H9 (cell line): ENCODE results near the gene KCNG2. TPM values are rescaled to one million over a fixed set of nuclear protein-coding genes. Genes with fewer than 3 reads are reported as not detected.
A peak's percentile ranks its signal among the peaks of the same experiment; 100 is the strongest.

ENCODE experiments used
- DNase-seq: peaks from one replicate; pipeline ENCODE4 v3.0.0-alpha.2; 2017
- H2AFZ ChIP-seq: one replicate; pipeline ENCODE4 v1.6.1; 2013; ENCODE audit warnings: mild to moderate bottlenecking, low read length, control low read depth, moderate library complexity
- H2AK5ac ChIP-seq: 2 replicates; pipeline ENCODE4 v1.6.1; 2013; ENCODE audit warnings: low read length, control low read depth, mixed read lengths; ENCODE audit not compliant: insufficient read length
- H2BK120ac ChIP-seq: one replicate; pipeline ENCODE4 v1.6.1; 2013; ENCODE audit warnings: low read depth, mild to moderate bottlenecking, low read length, control low read depth, inconsistent platforms; ENCODE audit not compliant: poor library complexity, severe bottlenecking
- H2BK12ac ChIP-seq: 2 replicates; pipeline ENCODE4 v1.6.1; 2013; ENCODE audit warnings: low read length, control low read depth, mixed read lengths, low read depth; ENCODE audit not compliant: insufficient read length
- H2BK15ac ChIP-seq: 2 replicates; pipeline ENCODE4 v1.6.1; 2013; ENCODE audit warnings: low read depth, low read length, control low read depth
- H2BK20ac ChIP-seq: one replicate; pipeline ENCODE4 v1.6.1; 2013; ENCODE audit warnings: low read depth, mild to moderate bottlenecking, low read length, control low read depth, inconsistent platforms; ENCODE audit not compliant: poor library complexity, severe bottlenecking
- H2BK5ac ChIP-seq: 2 replicates; pipeline ENCODE4 v1.6.1; 2013; ENCODE audit warnings: low read length, control low read depth, mixed read lengths; ENCODE audit not compliant: insufficient read length
- H3K14ac ChIP-seq: 2 replicates; pipeline ENCODE4 v1.6.1; 2013; ENCODE audit warnings: low read length, control low read depth; ENCODE audit not compliant: insufficient read depth
- H3K18ac ChIP-seq: 2 replicates; pipeline ENCODE4 v1.6.1; 2013; ENCODE audit warnings: low read depth, mild to moderate bottlenecking, mixed read lengths, low read length, control low read depth; ENCODE audit not compliant: insufficient read length
- H3K23ac ChIP-seq: 2 replicates; pipeline ENCODE4 v1.6.1; 2013; ENCODE audit warnings: low read length, control low read depth, mixed read lengths, low read depth; ENCODE audit not compliant: insufficient read length
- H3K23me2 ChIP-seq: 2 replicates; pipeline ENCODE4 v1.6.1; 2013; ENCODE audit warnings: low read depth, mild to moderate bottlenecking, mixed read lengths, low read length, control low read depth; ENCODE audit not compliant: insufficient read length, poor library complexity, severe bottlenecking
- H3K27ac ChIP-seq: 2 replicates; pipeline ENCODE4 v1.5.1; 2013; ENCODE audit warnings: low read length, control low read depth, mixed read lengths, low read depth; ENCODE audit not compliant: insufficient read length
- H3K27me3 ChIP-seq: 2 replicates; pipeline ENCODE4 v1.6.1; 2013; ENCODE audit warnings: low read length, control low read depth, inconsistent platforms; ENCODE audit not compliant: insufficient read depth
- H3K4ac ChIP-seq: 2 replicates; pipeline ENCODE4 v1.6.1; 2013; ENCODE audit warnings: low read depth, mild to moderate bottlenecking, control low read depth, inconsistent platforms, low read length, moderate library complexity
- H3K4me1 ChIP-seq: 2 replicates; pipeline ENCODE4 v1.6.1; 2013; ENCODE audit warnings: low read length, control low read depth, inconsistent platforms; ENCODE audit not compliant: insufficient read depth
- H3K4me2 ChIP-seq: 2 replicates; pipeline ENCODE4 v1.6.1; 2013; ENCODE audit warnings: low read length, control low read depth, mixed read lengths; ENCODE audit not compliant: insufficient read length, insufficient read depth
- H3K56ac ChIP-seq: 2 replicates; pipeline ENCODE4 v1.6.1; 2013; ENCODE audit warnings: low read depth, mild to moderate bottlenecking, mixed read lengths, low read length, control low read depth; ENCODE audit not compliant: insufficient read length
- H3K79me1 ChIP-seq: 2 replicates; pipeline ENCODE4 v1.6.1; 2013; ENCODE audit warnings: low read depth, mild to moderate bottlenecking, moderate library complexity, low read length, control low read depth, inconsistent platforms; ENCODE audit not compliant: insufficient read depth, poor library complexity, severe bottlenecking
- H3K79me2 ChIP-seq: 2 replicates; pipeline ENCODE4 v1.6.1; 2013; ENCODE audit warnings: low read length, control low read depth, inconsistent platforms; ENCODE audit not compliant: insufficient read depth
- H3K9ac ChIP-seq: 2 replicates; pipeline ENCODE4 v1.6.1; 2013; ENCODE audit warnings: low read length, control low read depth, mixed read lengths; ENCODE audit not compliant: insufficient read length; ENCODE audit errors: extremely low read depth
- H3K9me3 ChIP-seq: one replicate; pipeline ENCODE4 v1.6.1; 2013; ENCODE audit warnings: low read depth, low read length, inconsistent platforms; ENCODE audit not compliant: control insufficient read depth
- H3T11ph ChIP-seq: one replicate; pipeline ENCODE4 v1.6.1; 2013; ENCODE audit warnings: mild to moderate bottlenecking, low read length, control low read depth, inconsistent platforms
- H4K20me1 ChIP-seq: one replicate; pipeline ENCODE4 v1.6.1; 2013; ENCODE audit not compliant: control insufficient read depth, insufficient read length, insufficient read depth
- H4K5ac ChIP-seq: 2 replicates; pipeline ENCODE4 v1.6.1; 2013; ENCODE audit warnings: low read depth, mild to moderate bottlenecking, mixed read lengths, low read length, control low read depth; ENCODE audit not compliant: insufficient read length
- H4K8ac ChIP-seq: replicated peaks from 2 replicates; pipeline ENCODE4 v1.6.1; 2013; ENCODE audit warnings: low read length, control low read depth, mixed read lengths, low read depth; ENCODE audit not compliant: insufficient read length
- H4K91ac ChIP-seq: 2 replicates; pipeline ENCODE4 v1.6.1; 2013; ENCODE audit warnings: low read depth, mild to moderate bottlenecking, moderate library complexity, mixed read lengths, low read length, control low read depth; ENCODE audit not compliant: insufficient read length
- H3K27ac Mint-ChIP-seq, 3 experiments: 2 replicates in 2 of 3; 3 replicates in 1 of 3; pipeline ENCODE4 v1.8.0; 2020 to 2021; ENCODE audit warnings: mixed read lengths in 3 of 3, mild to moderate bottlenecking in 1 of 3, moderate library complexity in 1 of 3
- H3K27me3 Mint-ChIP-seq: 2 replicates; pipeline ENCODE4 v1.8.0; 2021; ENCODE audit warnings: low read depth, mild to moderate bottlenecking, moderate library complexity, mixed read lengths
- H3K36me3 Mint-ChIP-seq, 3 experiments: 2 replicates in 2 of 3; 3 replicates in 1 of 3; pipeline ENCODE4 v1.8.0; 2020 to 2021; ENCODE audit warnings: low read depth in 3 of 3, mixed read lengths in 3 of 3; ENCODE audit not compliant: insufficient read depth in 1 of 3
- H3K4me1 Mint-ChIP-seq, 2 experiments: 2 replicates each; pipeline ENCODE4 v1.8.0; 2020; ENCODE audit warnings: mixed read lengths in 2 of 2
- H3K4me3 Mint-ChIP-seq, 2 experiments: 2 replicates in 1 of 2; 3 replicates in 1 of 2; pipeline ENCODE4 v1.8.0; 2020 to 2021; ENCODE audit warnings: mild to moderate bottlenecking in 2 of 2, mixed read lengths in 2 of 2, moderate library complexity in 1 of 2
- H3K9me3 Mint-ChIP-seq, 2 experiments: 2 replicates in 1 of 2; 3 replicates in 1 of 2; pipeline ENCODE4 v1.8.0; 2020; ENCODE audit warnings: mild to moderate bottlenecking in 2 of 2, mixed read lengths in 2 of 2, moderate library complexity in 1 of 2
- WGBS: extraction: QIAGEN DNeasy Blood & Tissue Kit; methylation state at CpG from one replicate; pipeline ENCODE4 v1.1.7; 2013; ENCODE audit warnings: missing lambda C conversion rate, low lambda C conversion rate, mixed read lengths; ENCODE audit not compliant: insufficient read length; ENCODE audit errors: extremely low coverage; 5-methylcytosine and 5-hydroxymethylcytosine counted together
- total RNA-seq: library from RNA; stranded (reverse); gene quantifications from 2 replicates; pipeline ENCODE4 v1.2.1, GENCODE V29; 2021
- TF ChIP-seq, protein P1 (sequence below): fragments of 200-600 bp; sonication (generic); conservative IDR thresholded peaks from 3 replicates; pipeline ENCODE4 v1.8.0; 2021; ENCODE audit warnings: antibody characterized with exemption, mild to moderate bottlenecking

The KCNG2 gene
- total RNA-seq, 1 experiment from 2014 or later = 0.15 TPM

GRCh38 chr18:79802298-79802697 is 4.6 kb downstream of the KCNG2 start:
- H4K8ac ChIP-seq = no peak overlapping the region
- TF ChIP-seq, protein P1, sequence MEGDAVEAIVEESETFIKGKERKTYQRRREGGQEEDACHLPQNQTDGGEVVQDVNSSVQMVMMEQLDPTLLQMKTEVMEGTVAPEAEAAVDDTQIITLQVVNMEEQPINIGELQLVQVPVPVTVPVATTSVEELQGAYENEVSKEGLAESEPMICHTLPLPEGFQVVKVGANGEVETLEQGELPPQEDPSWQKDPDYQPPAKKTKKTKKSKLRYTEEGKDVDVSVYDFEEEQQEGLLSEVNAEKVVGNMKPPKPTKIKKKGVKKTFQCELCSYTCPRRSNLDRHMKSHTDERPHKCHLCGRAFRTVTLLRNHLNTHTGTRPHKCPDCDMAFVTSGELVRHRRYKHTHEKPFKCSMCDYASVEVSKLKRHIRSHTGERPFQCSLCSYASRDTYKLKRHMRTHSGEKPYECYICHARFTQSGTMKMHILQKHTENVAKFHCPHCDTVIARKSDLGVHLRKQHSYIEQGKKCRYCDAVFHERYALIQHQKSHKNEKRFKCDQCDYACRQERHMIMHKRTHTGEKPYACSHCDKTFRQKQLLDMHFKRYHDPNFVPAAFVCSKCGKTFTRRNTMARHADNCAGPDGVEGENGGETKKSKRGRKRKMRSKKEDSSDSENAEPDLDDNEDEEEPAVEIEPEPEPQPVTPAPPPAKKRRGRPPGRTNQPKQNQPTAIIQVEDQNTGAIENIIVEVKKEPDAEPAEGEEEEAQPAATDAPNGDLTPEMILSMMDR = no peak

More at GRCh38 chr18:79802298-79802697, 4.6 kb downstream of the KCNG2 start:
- Mint-ChIP-seq H3K4me1 (peaks cover 11 to 13% of the 10 kb centered on the region in 2 experiments), H3K27me3 (peaks cover 38% of the 10 kb centered on the region), H3K27ac (peak overlapping the region in 1 of 3 experiments; percentile 57; a peak in 1 of 7 replicates), H3K9me3 (peaks cover 1 to 2% of the 10 kb centered on the region in 2 experiments; a peak in 2 of 5 replicates), H3K36me3 (no peaks in the 10 kb centered on the region), H3K4me3 (no peak overlapping the region)
- Histone ChIP-seq H3K23me2 (peaks cover 3% of the 10 kb centered on the region), H3K27ac (no peak overlapping the region), H4K5ac (no peak overlapping the region), H2AFZ (no peak overlapping the region), H2BK15ac (no peak overlapping the region), H3T11ph (no peak overlapping the region), H3K4me2 (no peak overlapping the region), H2BK5ac (no peak overlapping the region), H3K9ac (no peak overlapping the region), H3K79me1 (no peaks in the 10 kb centered on the region), H4K20me1 (no peaks in the 10 kb centered on the region), H2BK12ac (no peak overlapping the region), H3K27me3 (peaks cover 16% of the 10 kb centered on the region; the same call in 1 of the 2 replicates), H2BK120ac (no peak overlapping the region), H3K4me1 (no peaks in the 10 kb centered on the region; the same call in 1 of the 2 replicates), H3K14ac (no peak overlapping the region), H3K18ac (no peak overlapping the region), H2AK5ac (no peak overlapping the region), H3K9me3 (no peaks in the 10 kb centered on the region), H3K56ac (no peak overlapping the region), H3K23ac (no peak overlapping the region), H2BK20ac (no peak overlapping the region), H3K79me2 (no peaks in the 10 kb centered on the region), H4K91ac (no peak overlapping the region), H3K4ac (no peak overlapping the region)
- no CpG with 5 or more reads among the region's 18 CpGs for WGBS
- no peak for DNase-seq
